Stimulated activated CD4-positive, alpha-beta T cell treated with anti-CD3 and anti-CD28 coated beads, Interleukin-12 subunit alpha, Interleukin-12 subunit beta, amount 100 ng/mL, for 4 hours (primary cell): ENCODE results near the gene CACHD1.
"Not testable (repeated sequence)": the region's sequence is repeated elsewhere in the genome, so short reads cannot be mapped to it uniquely, and the experiment has no call there.

Source experiments
- DNase-seq: peaks from one replicate; pipeline ENCODE4 v3.0.0-alpha.2; 2020

CACHD1 gene

DNA sequence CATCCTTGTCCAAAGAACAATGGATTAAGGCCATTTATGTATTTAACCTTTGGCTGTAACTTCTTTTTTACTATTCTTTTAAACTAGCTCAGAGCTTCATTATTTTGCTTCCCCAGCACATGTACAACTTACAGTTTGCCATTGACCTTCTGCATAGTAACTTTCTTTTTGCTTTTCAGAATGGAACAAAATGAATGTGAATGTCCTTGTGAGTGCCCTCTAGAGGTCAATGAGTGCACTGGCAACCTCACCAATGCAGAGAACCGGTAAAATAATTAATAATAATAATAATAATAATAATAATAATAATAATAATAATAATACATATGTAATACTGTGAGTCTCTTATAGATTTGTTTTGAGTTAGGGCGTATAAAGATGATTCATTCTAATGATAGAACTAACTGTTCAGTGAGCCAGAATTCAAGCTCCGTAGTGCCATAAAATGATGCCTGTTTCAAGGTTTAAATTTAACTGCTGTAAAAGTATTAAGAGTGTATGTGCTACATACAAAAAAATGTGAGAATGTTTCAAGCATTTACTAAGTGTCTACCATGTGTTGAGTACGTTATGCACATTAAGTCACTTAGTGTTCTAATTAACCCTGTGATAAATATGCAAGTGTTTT is 205.9 kb downstream of the CACHD1 start:
- no peak for DNase-seq

DNA sequence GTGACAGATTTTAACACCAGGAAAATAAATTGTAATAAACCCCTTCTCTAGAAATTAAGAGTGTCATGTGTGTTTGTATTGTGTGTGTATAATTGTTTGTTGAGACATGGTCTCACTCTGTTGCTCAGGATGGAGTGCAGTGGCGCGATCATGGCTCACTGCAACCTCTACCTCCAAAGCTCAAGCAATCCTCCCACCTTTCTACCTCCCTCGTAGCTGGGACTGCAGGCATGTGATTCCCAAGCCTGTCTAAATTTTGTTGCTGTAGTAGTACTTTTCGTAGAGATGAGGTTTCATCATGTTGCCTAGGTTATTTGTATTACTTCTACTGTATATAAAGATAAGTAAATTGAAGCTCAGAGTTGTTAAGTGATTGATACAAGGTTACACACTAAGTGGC is 206.5 kb downstream of the CACHD1 start:
- DNase-seq = no peak

GRCh38 chr1:64677532-64677931 is 207.6 kb downstream of the CACHD1 start:
- no peak for DNase-seq

- DNase-seq = no peak
These were observed 208.4 kb downstream of the CACHD1 start for GRCh38 chr1:64678366-64678765.

- DNase-seq = no peak
These were observed 209.2 kb downstream of the CACHD1 start for GRCh38 chr1:64679177-64679576.

GRCh38 chr1:64680599-64680998 is 210.7 kb downstream of the CACHD1 start:
- no peak for DNase-seq

DNA sequence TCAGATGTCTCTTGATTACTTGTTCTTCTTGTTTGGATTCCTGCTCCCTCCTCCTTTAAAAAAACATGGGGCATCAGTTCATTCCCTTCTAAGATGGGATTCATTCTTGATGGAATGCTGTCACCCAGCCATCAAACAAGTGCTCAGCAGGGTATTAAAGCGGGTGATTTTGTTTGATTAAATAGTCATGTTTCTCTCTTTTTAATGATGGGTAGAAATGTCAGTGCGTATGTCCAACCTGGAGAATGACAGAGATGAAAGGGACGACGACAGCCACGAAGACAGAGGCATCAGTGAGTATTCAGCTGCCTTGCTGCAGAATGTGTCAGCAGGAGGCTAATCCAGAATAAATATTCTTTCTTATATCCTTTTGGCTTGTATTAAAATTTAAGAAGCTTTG is 211.1 kb downstream of the CACHD1 start:
- no peak for DNase-seq

- no peak for DNase-seq
These were observed 213.5 kb downstream of the CACHD1 start for GRCh38 chr1:64683419-64683818.

DNA sequence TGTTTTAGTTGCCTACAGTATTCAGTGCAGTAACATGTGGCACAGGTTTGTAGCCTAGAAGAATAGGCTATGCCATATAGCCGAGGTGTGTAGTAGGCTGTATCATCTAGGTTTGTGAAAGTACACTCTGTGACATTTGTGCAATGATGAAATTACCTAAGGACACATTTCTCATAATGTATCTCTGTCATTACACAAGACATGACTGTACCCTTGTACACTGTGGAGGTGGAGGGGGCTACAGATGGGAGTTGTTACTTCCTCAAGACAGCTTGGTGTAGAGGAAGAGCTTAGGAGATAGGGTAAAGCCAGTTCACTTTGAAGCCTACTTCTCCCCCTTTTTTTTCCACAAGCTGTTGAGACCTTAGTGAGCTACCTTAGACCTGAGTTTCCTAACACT is 215.3 kb downstream of the CACHD1 start:
- DNase-seq = no peak

DNA sequence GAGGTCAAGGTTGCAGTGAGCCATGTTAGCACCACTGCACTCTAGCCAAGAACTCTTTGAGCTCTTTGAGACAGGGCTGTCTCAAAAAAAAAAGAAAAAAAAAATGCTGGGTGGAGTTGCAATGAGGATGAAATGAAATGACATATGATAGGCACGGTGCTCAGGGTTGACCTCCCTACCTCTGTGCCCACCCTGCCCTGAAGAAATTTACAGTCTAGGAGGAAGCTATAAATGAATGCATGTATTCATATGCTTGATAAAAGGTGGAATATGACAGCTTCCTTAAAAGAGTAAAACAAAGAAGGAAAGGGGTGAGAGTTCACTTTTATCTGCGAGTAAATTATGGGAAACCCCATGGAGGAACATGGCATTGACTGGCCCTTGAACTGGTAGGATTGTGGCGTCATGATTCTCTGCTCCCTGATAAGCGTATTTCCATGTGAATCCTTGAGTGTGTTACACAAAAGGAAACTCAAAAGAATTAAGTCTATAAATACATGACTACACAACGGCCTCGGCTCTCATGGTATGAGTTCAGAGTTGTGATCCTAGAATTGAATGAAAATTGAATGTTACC is 215.9 kb downstream of the CACHD1 start:
- no peak for DNase-seq

DNA sequence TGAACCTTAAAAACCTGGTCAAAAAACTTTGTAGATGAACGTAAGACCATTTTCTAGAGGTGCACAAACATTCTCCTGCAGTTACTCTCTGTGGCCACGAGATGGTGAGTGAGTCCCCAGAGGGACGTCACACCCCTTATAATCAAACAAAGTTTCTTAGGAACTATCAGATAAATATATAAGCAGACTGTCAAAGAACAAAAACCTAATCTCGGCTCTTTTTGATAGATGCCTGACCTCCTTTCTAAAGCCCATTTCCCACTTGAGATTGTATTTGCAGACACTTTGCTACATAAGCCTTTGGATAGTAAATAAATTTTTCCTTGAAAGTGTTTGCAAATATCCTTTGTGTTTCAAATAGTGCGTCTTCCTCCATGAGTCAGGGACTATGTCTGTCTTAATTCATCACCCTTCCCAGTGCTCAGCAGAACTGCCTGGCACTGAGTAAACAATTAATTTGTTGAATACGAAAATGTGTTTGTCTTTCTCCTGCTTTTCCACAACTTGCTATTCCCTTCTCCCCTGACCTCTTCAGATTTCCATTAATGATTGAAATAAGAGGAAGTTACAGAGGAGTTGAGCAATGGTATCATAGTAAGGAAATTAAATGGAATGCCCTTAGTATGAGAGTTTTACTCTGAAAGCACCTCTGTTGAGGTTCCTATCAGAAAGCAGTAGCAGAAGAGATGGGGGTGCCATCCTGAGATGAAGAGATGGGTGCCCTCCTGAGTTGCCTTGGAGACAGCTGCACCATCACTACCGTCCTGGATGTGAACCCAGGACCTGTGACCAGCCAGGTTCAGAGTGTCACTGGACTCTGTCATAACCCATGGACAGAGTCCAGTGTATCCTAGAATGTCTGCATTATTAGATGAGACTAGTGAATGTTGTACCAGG is 217.1 kb downstream of the CACHD1 start:
- no peak for DNase-seq

DNA sequence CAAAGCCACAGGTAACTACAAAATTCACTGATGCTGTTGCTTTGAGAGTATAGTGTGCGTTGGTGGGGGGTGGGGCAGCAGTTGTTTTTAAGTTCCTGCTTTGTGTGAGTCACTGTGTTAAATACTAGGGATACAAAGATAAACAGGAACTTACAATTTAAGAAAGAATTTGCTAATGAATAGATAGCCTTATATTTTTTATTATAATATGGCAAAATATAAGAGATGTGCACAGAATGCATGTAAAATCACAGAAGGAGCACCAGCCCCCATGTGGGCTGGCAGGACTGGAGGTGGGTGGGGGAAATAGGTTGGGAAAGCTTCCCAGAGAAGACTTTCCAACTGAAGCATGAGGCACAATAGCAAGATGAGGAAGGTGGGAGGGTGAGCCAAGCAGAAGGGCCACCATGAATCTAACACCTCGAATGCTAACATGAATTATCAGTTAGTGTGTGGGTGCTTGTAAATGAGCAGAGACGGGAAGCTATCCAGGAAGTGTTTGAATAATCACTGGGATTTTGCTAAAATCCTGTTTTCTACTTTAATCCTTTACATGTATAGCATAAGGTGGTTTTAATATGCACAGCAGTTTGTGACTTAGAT is 217.9 kb downstream of the CACHD1 start:
- DNase-seq = no peak

- no peak for DNase-seq
These were observed 221.7 kb downstream of the CACHD1 start for GRCh38 chr1:64691626-64692025.

GRCh38 chr1:64692911-64693310 is 223.0 kb downstream of the CACHD1 start:
- no peak for DNase-seq

DNA sequence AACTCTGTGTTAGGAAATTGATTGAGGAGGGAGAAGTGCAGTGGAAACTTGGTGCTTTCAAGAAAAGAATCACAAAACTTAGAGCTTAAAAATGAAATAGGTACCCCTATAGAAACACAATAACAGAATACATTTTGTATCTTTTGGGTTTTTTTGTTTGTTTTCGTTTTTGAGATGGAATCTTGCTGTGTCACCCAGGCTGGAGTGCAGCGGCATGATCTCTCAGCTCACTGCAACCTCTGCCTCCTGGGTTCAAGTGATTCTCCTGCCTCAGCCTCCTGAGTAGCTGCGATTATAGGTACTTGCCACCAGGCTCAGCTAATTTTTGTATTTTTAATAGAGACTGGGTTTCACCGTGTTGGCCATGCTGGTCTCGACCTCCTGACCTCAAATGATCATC is 223.5 kb downstream of the CACHD1 start:
- DNase-seq = no peak

DNA sequence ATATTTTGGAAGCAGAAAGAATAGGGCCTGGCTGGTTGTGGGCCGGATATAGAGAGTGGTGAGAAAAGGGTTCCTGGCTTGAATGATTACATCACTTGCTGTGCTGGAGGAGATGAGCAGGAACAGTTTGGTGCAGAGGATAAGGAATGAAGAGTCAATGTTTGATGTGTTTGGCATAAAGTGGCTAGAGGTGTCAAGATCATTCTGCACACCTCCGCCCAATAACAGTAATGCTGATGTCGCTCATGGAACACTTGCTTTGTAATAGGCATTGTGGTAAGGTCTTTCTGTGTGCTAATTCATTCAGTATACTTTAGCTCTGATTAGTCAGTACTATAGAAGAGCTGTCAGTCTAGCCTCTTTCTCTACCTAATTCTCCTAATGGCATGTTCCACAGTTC is 226.9 kb downstream of the CACHD1 start:
- DNase-seq = no peak

DNA sequence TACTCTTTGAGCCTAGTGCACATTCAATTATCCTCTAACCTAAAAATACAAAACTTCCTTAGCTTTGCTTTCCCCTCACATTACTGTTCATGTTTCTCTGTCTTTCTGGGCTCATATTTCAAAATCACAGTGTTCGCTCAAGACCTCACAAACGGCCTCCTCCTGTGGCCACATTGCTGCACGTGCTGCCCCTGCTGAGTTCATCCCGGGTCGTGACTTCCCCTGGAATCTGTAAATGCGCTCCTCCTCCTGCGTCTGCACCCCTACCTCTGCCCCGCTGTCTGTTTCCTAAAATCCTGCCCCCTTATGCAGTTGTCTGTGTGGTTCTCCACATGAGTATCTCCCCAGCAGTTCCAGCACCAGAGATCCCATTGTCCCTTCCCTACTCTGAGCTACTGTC is 229.4 kb downstream of the CACHD1 start:
- no peak for DNase-seq

GRCh38 chr1:64701071-64701470 is 231.1 kb downstream of the CACHD1 start:
- DNase-seq = no peak

GRCh38 chr1:64701886-64702285 is 232.0 kb downstream of the CACHD1 start:
- DNase-seq = no peak

- not testable (repeated sequence) for DNase-seq
These were observed 232.7 kb downstream of the CACHD1 start for GRCh38 chr1:64702670-64703069.

DNA sequence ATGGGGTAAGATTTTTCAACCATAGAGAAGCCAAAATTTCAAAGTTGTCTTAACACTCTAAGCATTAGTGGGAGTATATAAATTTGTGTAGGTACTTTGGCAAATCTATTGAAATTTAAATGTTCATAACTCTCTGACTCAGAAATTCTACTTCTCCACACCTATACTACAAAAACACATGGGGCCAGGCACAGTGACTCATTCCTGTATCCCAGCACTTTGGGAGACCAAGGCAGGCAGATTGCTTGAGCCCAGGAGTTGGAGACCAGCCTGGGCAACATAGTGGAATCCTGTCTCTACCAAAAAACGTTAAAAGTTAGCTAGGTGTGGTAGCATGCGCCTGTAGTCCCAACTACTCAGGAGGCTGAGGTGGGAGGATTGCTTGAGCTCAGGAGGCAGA is 233.7 kb downstream of the CACHD1 start:
- no peak for DNase-seq

GRCh38 chr1:64705591-64705990 is 235.7 kb downstream of the CACHD1 start:
- no peak for DNase-seq

DNA sequence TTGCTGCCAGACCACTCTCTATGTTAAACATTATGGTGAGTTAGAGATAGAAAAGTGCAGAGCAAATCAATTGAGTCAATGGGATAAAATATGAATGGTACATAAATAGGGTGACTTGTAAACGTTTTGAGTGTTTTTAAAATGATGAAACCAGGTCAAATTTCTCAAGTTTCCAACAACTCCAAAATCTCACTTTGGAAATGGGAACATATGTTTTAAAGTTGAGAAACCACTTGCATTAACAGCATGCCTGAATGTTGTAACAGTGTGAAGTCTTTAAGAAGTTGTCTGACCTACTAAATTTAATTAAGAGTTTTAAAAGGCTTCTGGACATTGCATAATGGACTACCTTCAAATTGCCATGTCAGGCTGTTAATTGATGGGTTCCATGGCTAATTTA is 241.3 kb downstream of the CACHD1 start:
- no peak for DNase-seq

DNA sequence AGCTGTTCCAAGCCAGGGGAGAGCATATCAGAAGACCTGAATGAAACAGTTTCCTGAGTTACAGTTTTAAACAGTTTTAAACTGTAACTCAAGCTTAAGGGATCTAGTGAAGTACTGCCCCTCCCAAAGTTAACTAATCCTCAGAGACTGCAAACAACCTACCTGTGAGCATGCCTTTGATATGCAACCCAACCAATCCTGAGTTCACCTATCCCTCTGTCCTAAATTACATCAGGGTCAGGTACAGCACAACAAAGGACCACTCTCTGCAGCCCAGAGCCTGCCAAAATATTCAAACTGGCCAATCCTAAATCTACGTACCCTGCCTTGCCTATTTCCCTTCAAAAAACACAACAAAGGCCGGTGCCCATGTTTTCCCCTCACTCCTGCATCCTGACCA is 242.1 kb downstream of the CACHD1 start:
- DNase-seq = no peak
